GOT3 (cell line): ENCODE measurements around the gene NCOA4.
"Not testable (repeated sequence)": the region's sequence is repeated elsewhere in the genome, so short reads cannot be mapped to it uniquely, and the experiment has no call there.

Experiments
- DNase-seq: peaks from one replicate; lab custom pipeline; 2025; ENCODE audit warnings: mixed read lengths; lab: John Stamatoyannopoulos, UW

NCOA4 gene

GRCh38 chr10:46019569-46020343 is 10.7 kb downstream of the NCOA4 start:
- no peak for DNase-seq

GRCh38 chr10:46019177-46019528 is 11.3 kb downstream of the NCOA4 start:
- no peak for DNase-seq

GRCh38 chr10:46018453-46019176 is 11.8 kb downstream of the NCOA4 start:
- DNase-seq: no peak

- no peak for DNase-seq
Measured at GRCh38 chr10:46017733-46018132, 12.7 kb downstream of the NCOA4 start.

- no peak for DNase-seq
Measured at GRCh38 chr10:46016811-46017210, 13.6 kb downstream of the NCOA4 start.

GRCh38 chr10:46016190-46016589 is 14.2 kb downstream of the NCOA4 start:
- DNase-seq: no peak

- DNase-seq: no peak
Measured at GRCh38 chr10:46014683-46015405, 15.6 kb downstream of the NCOA4 start.

GRCh38 chr10:46014206-46014605 is 16.2 kb downstream of the NCOA4 start:
- DNase-seq: no peak

GRCh38 chr10:46012746-46013145 is 17.7 kb downstream of the NCOA4 start:
- DNase-seq: no peak

GRCh38 chr10:46006219-46006618 is 24.2 kb downstream of the NCOA4 start:
- DNase-seq: no peak

- DNase-seq: no peak
Measured at GRCh38 chr10:46005383-46005782, 25.0 kb downstream of the NCOA4 start.

GRCh38 chr10:46004963-46005362 is 25.5 kb downstream of the NCOA4 start:
- no peak for DNase-seq

- no peak for DNase-seq
Measured at GRCh38 chr10:46002916-46003693, 27.3 kb downstream of the NCOA4 start.

- DNase-seq: not testable (repeated sequence)
Measured at GRCh38 chr10:46002189-46002687, 28.2 kb downstream of the NCOA4 start.

- no peak for DNase-seq
Measured at GRCh38 chr10:46001187-46001756, 29.2 kb downstream of the NCOA4 start.

- DNase-seq: no peak
Measured at GRCh38 chr10:46000538-46000937, 29.9 kb downstream of the NCOA4 start.

GRCh38 chr10:45999955-46000354 is 30.5 kb downstream of the NCOA4 start:
- not testable (repeated sequence) for DNase-seq

- DNase-seq: no peak
Measured at GRCh38 chr10:45997994-45998763, 32.2 kb downstream of the NCOA4 start.

- DNase-seq: no peak
Measured at GRCh38 chr10:45997557-45997956, 32.9 kb downstream of the NCOA4 start.

- DNase-seq: not testable (repeated sequence)
Measured at GRCh38 chr10:45985590-45985989, 44.8 kb downstream of the NCOA4 start.

- DNase-seq: not testable (repeated sequence)
Measured at GRCh38 chr10:45984473-45984872, 46.0 kb downstream of the NCOA4 start.
